ENCODE results near the gene INSYN1.

- TF ChIP-seq CTCF (IDR thresholded peaks at IDR 0.05; ENCODE audit: extremely low read depth in 1 of 2, insufficient read depth in 1 of 2, low read depth in 1 of 2, low read length in 2 of 2) (no peak), EZH2 (IDR thresholded peaks at IDR 0.05; ENCODE audit: borderline replicate concordance, low read depth, low read length, severe bottlenecking) (no peak), MYC (IDR thresholded peaks at IDR 0.05; ENCODE audit: low read depth, low read length) (no peak), MAX (IDR thresholded peaks at IDR 0.05; ENCODE audit: insufficient read depth, insufficient read length) (no peak), POLR2A (IDR thresholded peaks at IDR 0.05; ENCODE audit: low read depth, low read length) (no peak)
Measured at GRCh38 chr15:73747847-73748590, 5.1 kb downstream of the INSYN1 start.

Measured in endothelial cell of umbilical vein (primary cell).